Fibroblast of the aortic adventitia (primary cell): ENCODE measurements around the gene RAB40B. TPM values are rescaled to one million over a fixed set of nuclear protein-coding genes. Genes with fewer than 3 reads are reported as not detected.
"Not testable (repeated sequence)": the region's sequence is repeated elsewhere in the genome, so short reads cannot be mapped to it uniquely, and the experiment has no call there.

Experiments used
- DNase-seq: peaks from one replicate; pipeline ENCODE4 v3.0.0-alpha.2; 2010; ENCODE audit warnings: low read depth
- H3K4me3 ChIP-seq: 2 replicates; pipeline ENCODE4 v1.5.1; 2011; ENCODE audit warnings: low read depth, mild to moderate bottlenecking, control low read depth, low read length, moderate library complexity
- CTCF ChIP-seq: IDR thresholded peaks from 2 replicates; pipeline ENCODE4 v1.5.1; 2011; ENCODE audit warnings: mild to moderate bottlenecking, low read length, control low read depth, inconsistent platforms; ENCODE audit not compliant: insufficient read depth
- total RNA-seq: library from RNA; depleted of rRNA; stranded (reverse); fragments of >200 nt; gene quantifications from 2 replicates; pipeline ENCODE4 v1.2.3, GENCODE V29; 2012; ENCODE audit warnings: low replicate concordance

The RAB40B gene
- total RNA-seq, 1 donor: 8.4 TPM

DNA sequence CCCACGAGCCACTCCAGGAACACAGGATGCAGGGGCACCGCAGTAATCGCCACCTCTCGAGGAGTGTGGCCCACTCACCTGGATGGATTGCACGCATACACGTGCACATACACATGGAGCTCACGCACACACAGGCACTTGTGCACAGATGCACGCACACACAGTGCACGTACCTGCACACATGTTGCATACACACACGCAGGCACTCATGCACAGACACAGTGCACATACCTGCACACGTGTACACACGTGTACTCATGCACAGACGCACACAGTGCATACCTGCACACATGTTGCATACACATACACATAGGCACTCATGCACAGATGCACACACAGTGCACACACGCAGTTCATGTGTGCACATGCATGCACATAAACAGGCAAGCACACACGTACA lies 38.6 kb downstream of the RAB40B start:
- H3K4me3 ChIP-seq: no peak overlapping the region
- no peak for TF ChIP-seq CTCF
- DNase-seq: no peak

- no peak overlapping the region for H3K4me3 ChIP-seq
- TF ChIP-seq CTCF: no peak
- no peak for DNase-seq
Observed at GRCh38 chr17:82658796-82659452, 39.6 kb downstream of the RAB40B start.

DNA sequence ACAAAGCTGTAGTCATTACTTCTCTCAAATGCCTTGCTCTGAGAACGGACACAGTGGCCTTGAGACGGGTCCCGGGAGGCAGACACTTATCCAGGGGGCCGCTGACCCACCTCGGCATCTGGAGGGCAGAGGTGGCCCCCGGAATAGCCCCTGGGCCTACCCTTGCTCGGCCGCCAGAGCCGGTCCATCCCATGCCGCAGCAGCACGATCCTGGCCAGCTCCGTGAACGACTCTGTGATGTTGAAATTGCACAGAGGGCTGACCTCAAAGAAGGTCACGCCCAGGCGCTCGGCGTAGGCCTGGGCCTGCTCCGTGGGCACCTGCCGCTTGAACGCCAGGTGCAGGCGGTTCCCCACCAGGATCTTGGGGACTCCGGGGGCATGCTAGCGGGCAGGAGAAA lies 40.2 kb downstream of the RAB40B start:
- H3K4me3 ChIP-seq: no peak overlapping the region
- TF ChIP-seq CTCF: no peak
- no peak for DNase-seq

GRCh38 chr17:82657926-82658325 lies 40.6 kb downstream of the RAB40B start:
- H3K4me3 ChIP-seq: no peak overlapping the region
- no peak for TF ChIP-seq CTCF
- no peak for DNase-seq

DNA sequence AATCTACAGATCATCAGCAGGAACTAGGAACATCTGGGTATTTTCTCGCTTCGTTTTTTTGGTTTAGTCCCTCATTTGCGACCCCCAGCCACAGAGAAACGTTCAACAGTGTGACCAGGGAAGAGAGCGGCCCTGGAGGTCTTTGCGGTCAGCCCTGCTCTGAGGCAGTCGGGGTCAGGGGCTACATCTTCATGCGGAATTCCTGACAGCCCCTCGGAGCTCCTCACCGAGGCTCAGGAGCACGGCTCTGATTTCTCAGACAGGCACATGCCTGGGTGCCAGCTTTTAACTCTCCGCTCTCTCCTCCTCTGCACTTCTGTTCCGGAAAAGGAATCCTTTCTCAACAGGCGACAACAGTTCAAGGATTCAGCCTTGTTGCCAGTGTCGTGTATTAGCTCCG lies 42.2 kb downstream of the RAB40B start:
- TF ChIP-seq CTCF: no peak
- no peak overlapping the region for H3K4me3 ChIP-seq
- no peak for DNase-seq

DNA sequence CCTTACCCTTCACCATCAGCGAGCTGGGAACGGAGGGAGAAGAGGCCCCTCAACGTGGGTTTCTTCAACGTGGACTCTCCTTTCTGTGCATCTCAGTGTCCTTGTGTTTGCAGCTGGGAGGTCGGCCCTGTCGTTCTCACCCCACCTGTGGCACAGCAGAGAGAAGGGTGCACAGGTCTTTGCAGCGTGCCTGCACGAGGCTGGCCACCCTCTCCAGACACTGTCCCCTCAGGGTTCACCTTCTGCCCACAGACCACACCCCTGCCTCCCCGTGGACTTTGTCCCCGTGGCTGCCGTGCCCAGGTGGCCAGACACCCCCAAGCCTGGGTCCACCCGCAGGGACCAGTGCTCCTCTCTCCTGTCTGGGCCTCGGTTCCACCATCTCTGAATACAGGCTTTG lies 43.0 kb downstream of the RAB40B start:
- no peak overlapping the region for H3K4me3 ChIP-seq
- DNase-seq: no peak
- TF ChIP-seq CTCF: no peak

GRCh38 chr17:82655038-82655479 lies 43.4 kb downstream of the RAB40B start:
- H3K4me3 ChIP-seq: no peak overlapping the region
- TF ChIP-seq CTCF: no peak

DNA sequence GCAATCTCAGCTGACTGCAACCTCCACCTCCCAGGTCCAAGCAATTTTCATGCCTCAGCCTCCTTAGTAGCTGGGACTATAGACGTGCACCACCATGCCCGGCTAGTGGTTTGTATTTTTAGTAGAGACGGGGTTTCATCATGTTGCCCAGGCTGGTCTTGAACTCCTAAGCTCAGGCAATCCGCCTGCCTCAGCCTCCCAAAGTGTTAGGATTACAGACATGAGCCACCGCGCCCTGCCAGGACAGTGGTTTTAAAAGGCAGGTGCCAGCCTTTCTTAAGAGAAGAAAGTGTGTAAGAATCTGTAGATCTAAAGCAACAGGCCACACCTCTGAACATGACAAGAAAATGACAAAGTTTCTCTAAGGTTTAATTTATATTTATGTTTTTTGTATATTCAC lies 43.9 kb downstream of the RAB40B start:
- not testable (repeated sequence) for H3K4me3 ChIP-seq

More at GRCh38 chr17:82655038-82655479, 43.4 kb downstream of the RAB40B start:
- DNase-seq: no peak

More for the DNA sequence above, 43.9 kb downstream of the RAB40B start:
- not testable (repeated sequence) for DNase-seq
